Glomerular visceral epithelial cell (primary cell): ENCODE results near the gene IGF2BP2.
"Not testable (repeated sequence)": the region's sequence is repeated elsewhere in the genome, so short reads cannot be mapped to it uniquely, and the experiment has no call there.

Source experiments
- DNase-seq: peaks from one replicate; pipeline ENCODE4 v3.0.0-alpha.2; 2016; ENCODE audit errors: extremely low spot score

IGF2BP2 gene

GRCh38 chr3:185711255-185711870 lies 113.5 kb downstream of the IGF2BP2 start:
- no peak for DNase-seq

- no peak for DNase-seq
Observed at GRCh38 chr3:185709251-185709955, 115.4 kb downstream of the IGF2BP2 start.

GRCh38 chr3:185708392-185708791 lies 116.5 kb downstream of the IGF2BP2 start:
- no peak for DNase-seq

GRCh38 chr3:185705498-185705897 lies 119.3 kb downstream of the IGF2BP2 start:
- DNase-seq: no peak

GRCh38 chr3:185702262-185703225 lies 122.3 kb downstream of the IGF2BP2 start:
- DNase-seq: no peak

- DNase-seq: no peak
Observed at GRCh38 chr3:185701611-185702261, 123.1 kb downstream of the IGF2BP2 start.

- DNase-seq: no peak
Observed at GRCh38 chr3:185699927-185700326, 124.9 kb downstream of the IGF2BP2 start.

GRCh38 chr3:185697228-185697627 lies 127.6 kb downstream of the IGF2BP2 start:
- DNase-seq: not testable (repeated sequence)

GRCh38 chr3:185696039-185696438 lies 128.8 kb downstream of the IGF2BP2 start:
- no peak for DNase-seq

GRCh38 chr3:185693985-185694653 lies 130.7 kb downstream of the IGF2BP2 start:
- DNase-seq: no peak

GRCh38 chr3:185691622-185692021 lies 133.2 kb downstream of the IGF2BP2 start:
- no peak for DNase-seq

- no peak for DNase-seq
Observed at GRCh38 chr3:185687271-185687878, 137.5 kb downstream of the IGF2BP2 start.

GRCh38 chr3:185685231-185686035 lies 139.4 kb downstream of the IGF2BP2 start:
- DNase-seq: no peak

GRCh38 chr3:185680231-185680630 lies 144.6 kb downstream of the IGF2BP2 start:
- DNase-seq: no peak

GRCh38 chr3:185678027-185678426 lies 146.8 kb downstream of the IGF2BP2 start:
- no peak for DNase-seq

- DNase-seq: peak; percentile 66
Observed at GRCh38 chr3:185677146-185677829, 147.6 kb downstream of the IGF2BP2 start.

GRCh38 chr3:185667574-185667973 lies 157.3 kb downstream of the IGF2BP2 start:
- no peak for DNase-seq

GRCh38 chr3:185663929-185664328 lies 160.9 kb downstream of the IGF2BP2 start:
- no peak for DNase-seq

- DNase-seq: no peak
Observed at GRCh38 chr3:185661772-185662171, 163.1 kb downstream of the IGF2BP2 start.
